Cardiac fibroblast (primary cell): ENCODE data around the gene CCDC12.
"Not testable (repeated sequence)": the region's sequence is repeated elsewhere in the genome, so short reads cannot be mapped to it uniquely, and the experiment has no call there.

Experiments
- DNase-seq, 2 donors: peaks; one replicate each; pipeline versions ENCODE4 v3.0.0 to v3.0.0-alpha.2; 2010; ENCODE audit warnings: low read depth in 2 of 2
- H3K4me3 ChIP-seq, 2 donors: replicated peaks in 1 of 2; 1 replicate in 1 of 2; 2 replicates in 1 of 2; pipeline ENCODE4 v1.5.1; 2011; ENCODE audit warnings: low read depth in 2 of 2, low read length in 2 of 2, mild to moderate bottlenecking in 2 of 2, moderate library complexity in 1 of 2
- TF ChIP-seq, protein P1 (sequence below): IDR thresholded peaks from one replicate; pipeline ENCODE4 v1.5.1; 2011; ENCODE audit warnings: low read depth, mild to moderate bottlenecking, low read length, inconsistent platforms

The CCDC12 gene

DNA sequence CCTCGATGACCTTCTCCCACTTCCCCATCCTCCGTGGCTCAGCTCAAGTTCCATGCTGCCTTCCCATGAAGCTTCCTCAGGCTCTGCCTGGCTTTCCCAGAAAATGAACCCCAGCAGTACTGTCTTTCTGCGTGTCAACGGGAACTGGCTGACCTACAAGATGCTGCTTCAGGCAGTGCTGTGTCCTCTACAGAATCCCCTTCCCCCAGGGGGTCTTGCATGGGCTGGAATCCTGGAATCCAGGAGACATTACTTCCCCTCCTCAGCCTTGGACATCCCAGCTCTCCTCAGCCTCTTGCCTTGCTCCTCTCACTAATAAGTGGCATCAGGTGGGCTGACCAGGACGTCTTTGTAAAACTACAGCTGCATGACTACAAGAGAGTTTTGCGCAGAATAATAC, 5.4 kb downstream of the CCDC12 start:
- no peak overlapping the region for H3K4me3 ChIP-seq
- TF ChIP-seq, protein P1, sequence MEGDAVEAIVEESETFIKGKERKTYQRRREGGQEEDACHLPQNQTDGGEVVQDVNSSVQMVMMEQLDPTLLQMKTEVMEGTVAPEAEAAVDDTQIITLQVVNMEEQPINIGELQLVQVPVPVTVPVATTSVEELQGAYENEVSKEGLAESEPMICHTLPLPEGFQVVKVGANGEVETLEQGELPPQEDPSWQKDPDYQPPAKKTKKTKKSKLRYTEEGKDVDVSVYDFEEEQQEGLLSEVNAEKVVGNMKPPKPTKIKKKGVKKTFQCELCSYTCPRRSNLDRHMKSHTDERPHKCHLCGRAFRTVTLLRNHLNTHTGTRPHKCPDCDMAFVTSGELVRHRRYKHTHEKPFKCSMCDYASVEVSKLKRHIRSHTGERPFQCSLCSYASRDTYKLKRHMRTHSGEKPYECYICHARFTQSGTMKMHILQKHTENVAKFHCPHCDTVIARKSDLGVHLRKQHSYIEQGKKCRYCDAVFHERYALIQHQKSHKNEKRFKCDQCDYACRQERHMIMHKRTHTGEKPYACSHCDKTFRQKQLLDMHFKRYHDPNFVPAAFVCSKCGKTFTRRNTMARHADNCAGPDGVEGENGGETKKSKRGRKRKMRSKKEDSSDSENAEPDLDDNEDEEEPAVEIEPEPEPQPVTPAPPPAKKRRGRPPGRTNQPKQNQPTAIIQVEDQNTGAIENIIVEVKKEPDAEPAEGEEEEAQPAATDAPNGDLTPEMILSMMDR: no peak
- no peak for DNase-seq

DNA sequence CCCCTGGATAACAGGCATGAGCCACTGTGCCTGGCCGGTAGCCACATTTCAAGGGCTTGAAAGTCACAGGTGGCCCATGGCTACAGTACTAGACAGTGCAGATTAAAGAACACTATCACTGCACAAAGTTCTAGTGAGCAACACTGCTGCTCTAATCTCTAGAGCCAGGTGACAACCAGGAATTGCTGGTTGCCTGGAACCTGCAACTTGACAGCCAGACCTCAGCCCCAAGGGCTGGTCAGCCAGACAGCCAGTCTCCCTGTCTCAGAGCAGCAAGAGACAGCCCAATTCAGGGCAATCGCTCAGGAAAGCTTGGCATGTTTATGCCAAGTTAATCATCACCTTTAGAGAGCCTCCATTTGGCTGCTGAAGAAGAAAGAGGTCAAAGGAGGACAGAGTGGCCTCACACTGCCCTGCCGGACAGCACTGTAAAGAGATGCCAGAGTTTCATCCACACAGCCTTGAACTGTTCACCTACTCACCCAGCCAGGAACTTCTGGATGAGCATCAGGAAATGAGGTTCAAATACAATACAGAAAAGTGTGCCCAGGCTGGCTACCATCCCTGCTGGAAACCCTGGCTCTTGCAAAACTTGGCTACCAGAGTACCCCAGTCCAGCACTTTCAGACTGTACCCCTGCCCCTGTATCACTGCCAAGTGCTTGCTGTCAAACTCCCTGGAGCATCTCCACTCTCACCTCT, 6.0 kb downstream of the CCDC12 start:
- TF ChIP-seq, protein P1: no peak
- no peak overlapping the region for H3K4me3 ChIP-seq
- peak in 1 of 2 donors; percentile 62 for DNase-seq

DNA sequence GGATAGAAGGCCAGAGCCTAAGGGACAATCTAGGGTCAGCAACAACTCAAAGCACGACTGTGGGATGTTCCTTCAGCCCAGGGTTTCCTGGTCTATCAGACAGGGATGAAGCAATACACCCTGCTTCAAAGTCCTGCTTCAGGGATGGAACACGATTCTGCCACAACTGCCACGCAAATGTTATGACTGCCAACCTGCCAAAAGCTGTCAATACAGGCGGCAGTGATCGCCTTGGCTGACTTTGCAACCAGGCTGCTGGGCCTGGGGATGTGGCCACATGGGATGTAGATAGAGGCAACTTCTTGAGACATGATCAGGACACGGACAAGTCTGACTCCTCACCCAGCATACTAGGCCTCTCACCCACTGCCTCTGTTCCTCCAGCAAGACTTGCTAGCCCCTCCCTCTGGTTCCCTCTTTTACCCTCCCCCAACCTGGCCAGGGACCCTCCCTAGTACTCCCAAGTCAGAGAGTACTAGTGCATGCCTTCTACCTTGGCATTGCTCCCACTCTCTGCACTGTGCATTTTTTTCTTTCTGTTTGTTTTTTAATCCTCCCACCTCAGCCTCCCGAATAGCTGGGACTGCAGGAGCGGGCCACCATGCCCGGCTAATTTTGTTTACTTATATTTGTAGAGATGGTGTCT, 7.6 kb downstream of the CCDC12 start:
- TF ChIP-seq, protein P1: no peak
- no peak overlapping the region for H3K4me3 ChIP-seq
- no peak for DNase-seq

DNA sequence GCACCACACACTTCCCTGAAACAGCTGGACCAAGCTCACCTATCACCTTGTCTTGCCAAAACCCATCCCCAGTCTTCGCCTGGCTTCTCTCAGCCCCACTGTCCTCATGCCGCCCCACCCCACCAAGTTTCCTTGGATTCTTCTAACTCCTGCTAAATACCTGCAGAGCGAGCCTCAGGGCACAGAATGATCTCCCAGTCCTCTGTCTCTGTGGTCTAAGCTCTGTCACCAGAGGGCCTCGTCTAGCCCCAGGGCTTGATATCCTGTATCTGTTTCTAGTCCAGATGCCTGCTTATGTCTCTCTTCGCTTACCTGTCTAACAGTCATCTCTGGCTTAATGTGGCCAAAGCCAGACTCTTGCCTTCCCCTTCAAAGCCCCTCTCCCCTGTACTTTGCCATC, 9.7 kb downstream of the CCDC12 start:
- TF ChIP-seq, protein P1: no peak
- no peak for DNase-seq
- no peak overlapping the region for H3K4me3 ChIP-seq

DNA sequence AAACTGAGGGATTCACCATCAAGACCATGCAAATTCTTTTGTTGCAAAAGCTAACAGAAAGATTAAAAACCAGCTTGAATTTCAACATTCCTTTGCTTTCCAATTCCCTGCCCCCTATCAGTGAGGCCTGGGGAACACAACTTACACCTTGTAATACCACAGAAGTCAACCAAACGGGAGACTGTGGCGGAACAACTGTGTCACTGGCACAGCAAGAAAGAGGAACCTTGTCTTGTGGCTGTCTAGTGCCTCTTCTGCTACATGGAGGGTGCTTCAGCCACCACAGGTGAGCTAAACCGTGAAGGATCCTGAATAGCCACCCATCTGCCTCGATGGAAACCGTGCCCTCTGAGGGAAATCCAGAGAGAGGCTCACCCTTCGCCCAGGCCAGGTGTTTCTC, 11.4 kb downstream of the CCDC12 start:
- TF ChIP-seq, protein P1: no peak
- H3K4me3 ChIP-seq: no peak overlapping the region
- peak in 1 of 2 donors; percentile 24 for DNase-seq

DNA sequence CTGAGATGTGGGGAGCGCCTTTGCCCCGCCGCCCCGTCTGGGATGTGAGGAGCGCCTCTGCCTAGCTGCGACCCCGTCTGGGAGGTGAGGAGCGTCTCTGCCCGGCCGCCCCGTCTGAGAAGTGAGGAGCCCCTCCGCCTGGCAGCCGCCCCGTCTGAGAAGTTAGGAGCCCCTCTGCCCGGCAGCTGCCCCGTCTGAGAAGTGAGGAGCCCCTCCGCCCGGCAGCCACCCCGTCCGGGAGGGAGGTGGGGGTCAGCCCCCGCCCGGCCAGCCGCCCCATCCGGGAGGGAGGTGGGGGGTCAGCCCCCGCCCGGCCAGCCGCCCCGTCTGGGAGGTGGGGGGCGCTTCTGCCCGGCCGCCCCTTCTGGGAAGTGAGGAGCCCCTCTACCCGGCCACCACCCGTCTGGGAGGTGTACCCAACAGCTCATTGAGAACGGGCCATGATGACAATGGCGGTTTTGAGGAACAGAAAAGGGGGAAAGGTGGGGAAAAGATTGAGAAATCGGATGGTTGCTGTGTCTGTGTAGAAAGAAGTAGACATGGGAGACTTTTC, 12.4 kb downstream of the CCDC12 start:
- DNase-seq, H3K4me3 ChIP-seq: not testable (repeated sequence)

DNA sequence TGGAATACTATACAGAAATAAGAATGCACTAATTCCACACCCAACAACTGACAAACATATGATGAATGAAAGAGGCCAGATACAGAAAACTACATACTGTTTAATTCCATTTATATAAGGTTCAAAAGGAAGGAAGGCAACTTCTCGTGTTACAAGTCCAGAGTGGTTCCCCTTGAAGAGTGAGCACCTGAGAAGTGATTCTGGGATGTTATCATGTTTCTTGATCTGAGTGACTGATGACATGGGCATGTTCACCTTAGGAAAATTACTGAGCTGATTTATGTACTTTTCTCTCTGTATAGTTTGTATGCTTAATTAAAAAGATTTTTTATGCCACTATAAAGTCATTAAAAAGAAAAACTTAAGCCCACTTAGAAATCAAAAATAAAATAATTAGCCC, 13.6 kb downstream of the CCDC12 start:
- no peak for DNase-seq
- TF ChIP-seq, protein P1: no peak
- no peak overlapping the region for H3K4me3 ChIP-seq
